Fibroblast of lung (primary cell): ENCODE results near the gene CASKIN1. TPM values are rescaled to one million over a fixed set of nuclear protein-coding genes. Genes with fewer than 3 reads are reported as not detected.

Source experiments
- DNase-seq, 2 donors: peaks; one replicate each; pipeline versions ENCODE4 v3.0.0 to v3.0.0-alpha.2; 2010; ENCODE audit warnings: low read depth in 2 of 2
- H2AFZ ChIP-seq: 2 replicates; pipeline ENCODE4 v1.5.1; 2012; ENCODE audit warnings: low read length, control low read depth, inconsistent platforms
- H3K27ac ChIP-seq: 2 replicates; pipeline ENCODE4 v1.5.1; 2011; ENCODE audit warnings: low read length, control low read depth; ENCODE audit not compliant: insufficient read depth
- H3K27me3 ChIP-seq: 2 replicates; pipeline ENCODE4 v1.5.1; 2011; ENCODE audit warnings: mild to moderate bottlenecking, low read length; ENCODE audit not compliant: control insufficient read depth, insufficient read depth
- H3K36me3 ChIP-seq: 2 replicates; pipeline ENCODE4 v1.5.1; 2011; ENCODE audit warnings: low read length; ENCODE audit not compliant: control insufficient read depth, insufficient read depth
- H3K4me1 ChIP-seq: 2 replicates; pipeline ENCODE4 v1.5.1; 2011; ENCODE audit warnings: low read length; ENCODE audit not compliant: control insufficient read depth, insufficient read depth; ENCODE audit errors: extremely low read depth
- H3K4me2 ChIP-seq: 2 replicates; pipeline ENCODE4 v1.5.1; 2011; ENCODE audit warnings: low read length, control low read depth; ENCODE audit not compliant: insufficient read depth; ENCODE audit errors: extremely low read depth
- H3K4me3 ChIP-seq, 4 experiments: fragments of 200-600 bp in 1 of 4; sonication (generic) in 1 of 4; replicated peaks in 1 of 4; 2 replicates each; pipeline ENCODE4 v1.5.1; 2011 to 2016; ENCODE audit warnings: low read length in 4 of 4, low read depth in 3 of 4, mild to moderate bottlenecking in 3 of 4, control low read depth in 2 of 4, inconsistent platforms in 1 of 4, mixed read lengths in 1 of 4; ENCODE audit not compliant: insufficient read depth in 1 of 4; ENCODE audit errors: control extremely low read depth in 1 of 4
- H3K79me2 ChIP-seq: 2 replicates; pipeline ENCODE4 v1.5.1; 2012; ENCODE audit warnings: mild to moderate bottlenecking, low read length, inconsistent platforms; ENCODE audit not compliant: control insufficient read depth, insufficient read depth
- H3K9ac ChIP-seq: 2 replicates; pipeline ENCODE4 v1.5.1; 2011; ENCODE audit warnings: mild to moderate bottlenecking, low read length, control low read depth; ENCODE audit not compliant: insufficient read depth
- H3K9me3 ChIP-seq: 2 replicates; pipeline ENCODE4 v1.5.1; 2012; ENCODE audit warnings: low read depth, low read length; ENCODE audit not compliant: control insufficient read depth, insufficient read depth
- H4K20me1 ChIP-seq: 2 replicates; pipeline ENCODE4 v1.5.1; 2011; ENCODE audit warnings: low read length; ENCODE audit not compliant: control insufficient read depth, insufficient read depth; ENCODE audit errors: extremely low read depth
- EZH2 ChIP-seq: IDR thresholded peaks from 2 replicates; pipeline ENCODE4 v1.5.1; 2012; ENCODE audit warnings: low read length, control low read depth, mild to moderate bottlenecking; ENCODE audit errors: missing control alignments
- polyA plus RNA-seq, 2 donors: library from polyadenylated mRNA; depleted of rRNA in 1 of 2; stranded (reverse) in 1 of 2; unstranded in 1 of 2; fragments of >200 nt; gene quantifications; 2 replicates each; pipeline ENCODE4 v1.2.1, GENCODE V29; 2011 to 2012; ENCODE audit warnings: missing spikeins in 1 of 2
- total RNA-seq: library from RNA; depleted of rRNA; stranded (reverse); fragments of >200 nt; gene quantifications from 2 replicates; pipeline ENCODE4 v1.2.1, GENCODE V29; 2014
- TF ChIP-seq, protein P1 (sequence below), 2 donors: IDR thresholded peaks in 1 of 2; conservative IDR thresholded peaks in 1 of 2; 1 replicate in 1 of 2; 2 replicates in 1 of 2; pipeline ENCODE4 v1.5.1; 2011 to 2012; ENCODE audit warnings: low read length in 2 of 2, control low read depth in 1 of 2, inconsistent platforms in 1 of 2, low read depth in 1 of 2, mild to moderate bottlenecking in 1 of 2

Gene CASKIN1
- total and polyA plus RNA-seq, 2 donors (not counting 1 experiment from before 2014, with no cell fraction given), result 0.01 to 0.17 TPM

DNA sequence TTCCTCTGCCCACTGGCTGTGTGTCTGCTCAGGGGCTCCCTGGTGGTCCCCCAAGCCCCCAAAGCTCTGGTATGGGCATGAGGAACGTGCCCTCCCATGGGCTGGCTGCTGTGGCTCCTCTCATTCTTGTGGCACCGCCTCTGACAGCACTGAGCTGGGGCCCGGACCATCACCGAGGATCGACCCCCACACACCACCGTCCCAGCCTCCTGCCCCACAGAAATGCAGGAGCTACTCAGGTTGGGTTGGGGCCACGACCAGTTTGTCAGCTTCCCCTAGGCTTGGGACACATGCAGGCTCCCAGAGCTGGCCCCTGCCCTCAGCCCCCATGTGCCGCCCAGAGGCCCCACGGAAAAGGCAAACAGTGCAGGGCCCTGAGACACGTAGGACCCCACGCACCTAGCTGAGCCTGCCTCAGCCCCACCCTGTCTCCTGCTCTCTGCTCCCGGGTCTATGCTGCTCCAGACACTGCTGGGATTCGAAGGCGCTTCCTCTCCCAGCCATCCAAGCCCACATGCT, 3.3 kb upstream of the CASKIN1 start:
- Histone ChIP-seq H3K9ac (no peak overlapping the region), H3K27me3 (peaks cover 41% of the 10 kb centered on the region), H2AFZ (no peak overlapping the region), H3K27ac (no peak overlapping the region), H3K4me2 (no peak overlapping the region), H3K9me3 (no peaks in the 10 kb centered on the region), H3K79me2 (no peaks in the 10 kb centered on the region), H4K20me1 (no peaks in the 10 kb centered on the region), H3K4me3 (no peak overlapping the region), H3K4me1 (no peaks in the 10 kb centered on the region), H3K36me3 (no peaks in the 10 kb centered on the region)
- TF ChIP-seq EZH2, result no peak
- no peak for DNase-seq

DNA sequence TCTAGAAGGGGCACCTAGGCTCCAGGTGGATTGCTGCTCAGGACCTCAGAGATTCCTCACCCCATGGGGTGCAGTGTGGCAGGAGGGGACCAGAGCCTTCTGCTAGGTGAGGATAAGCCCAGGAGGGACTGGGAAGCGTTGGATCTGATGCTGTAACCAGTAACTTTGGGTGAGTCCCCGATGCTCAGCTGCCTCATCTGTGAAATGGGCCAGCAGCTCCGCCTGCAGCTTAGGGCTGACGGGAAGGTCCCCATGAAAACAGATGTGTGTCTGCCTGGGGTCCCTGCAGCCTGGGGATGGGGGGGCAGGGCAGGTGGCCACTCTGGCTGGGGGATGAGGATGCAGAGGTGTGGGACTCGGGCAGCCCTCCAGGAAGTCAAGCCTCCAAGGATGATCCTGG, 2.7 kb upstream of the CASKIN1 start:
- H3K36me3 ChIP-seq, result no peaks in the 10 kb centered on the region
- no peaks in the 10 kb centered on the region for H4K20me1 ChIP-seq
- TF ChIP-seq, protein P1, sequence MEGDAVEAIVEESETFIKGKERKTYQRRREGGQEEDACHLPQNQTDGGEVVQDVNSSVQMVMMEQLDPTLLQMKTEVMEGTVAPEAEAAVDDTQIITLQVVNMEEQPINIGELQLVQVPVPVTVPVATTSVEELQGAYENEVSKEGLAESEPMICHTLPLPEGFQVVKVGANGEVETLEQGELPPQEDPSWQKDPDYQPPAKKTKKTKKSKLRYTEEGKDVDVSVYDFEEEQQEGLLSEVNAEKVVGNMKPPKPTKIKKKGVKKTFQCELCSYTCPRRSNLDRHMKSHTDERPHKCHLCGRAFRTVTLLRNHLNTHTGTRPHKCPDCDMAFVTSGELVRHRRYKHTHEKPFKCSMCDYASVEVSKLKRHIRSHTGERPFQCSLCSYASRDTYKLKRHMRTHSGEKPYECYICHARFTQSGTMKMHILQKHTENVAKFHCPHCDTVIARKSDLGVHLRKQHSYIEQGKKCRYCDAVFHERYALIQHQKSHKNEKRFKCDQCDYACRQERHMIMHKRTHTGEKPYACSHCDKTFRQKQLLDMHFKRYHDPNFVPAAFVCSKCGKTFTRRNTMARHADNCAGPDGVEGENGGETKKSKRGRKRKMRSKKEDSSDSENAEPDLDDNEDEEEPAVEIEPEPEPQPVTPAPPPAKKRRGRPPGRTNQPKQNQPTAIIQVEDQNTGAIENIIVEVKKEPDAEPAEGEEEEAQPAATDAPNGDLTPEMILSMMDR (conservative IDR thresholded peaks at IDR 0.05 in 1 of 2, IDR thresholded peaks at IDR 0.05 in 1 of 2; ENCODE audit: low read depth in 1 of 2, low read length in 2 of 2), result no peak
- no peak for TF ChIP-seq EZH2
- no peaks in the 10 kb centered on the region for H3K4me1 ChIP-seq
- H3K79me2 ChIP-seq, result no peaks in the 10 kb centered on the region
- H3K9ac ChIP-seq, result no peak overlapping the region
- no peak overlapping the region for H3K4me3 ChIP-seq
- DNase-seq, result no peak
- peaks cover 43% of the 10 kb centered on the region for H3K27me3 ChIP-seq
- no peak overlapping the region for H3K4me2 ChIP-seq
- H3K27ac ChIP-seq, result no peak overlapping the region
- no peaks in the 10 kb centered on the region for H3K9me3 ChIP-seq
- no peak overlapping the region for H2AFZ ChIP-seq

DNA sequence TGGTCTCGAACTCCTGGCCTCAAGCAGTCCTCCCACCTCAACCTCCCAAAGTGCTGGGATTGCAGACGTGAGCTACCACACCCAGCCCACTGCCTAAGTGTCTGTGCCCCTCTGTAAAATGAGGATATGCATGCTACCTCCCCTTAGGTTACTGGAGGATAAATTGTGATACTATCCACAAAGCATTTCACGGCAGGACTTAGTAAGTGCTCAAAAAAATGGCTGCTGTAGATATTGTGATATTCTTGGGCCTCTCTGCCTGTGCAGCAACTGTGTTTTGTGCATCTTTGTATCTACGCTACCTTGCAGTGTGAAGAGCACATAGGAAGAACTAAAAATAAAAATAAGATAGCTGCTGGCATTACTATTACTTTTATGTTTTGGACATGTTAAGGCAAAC, 1.9 kb upstream of the CASKIN1 start:
- TF ChIP-seq, protein P1 (conservative IDR thresholded peaks at IDR 0.05 in 1 of 2, IDR thresholded peaks at IDR 0.05 in 1 of 2; ENCODE audit: low read depth in 1 of 2, low read length in 2 of 2), result no peak
- TF ChIP-seq EZH2, result no peak
- peaks cover 45% of the 10 kb centered on the region for H3K27me3 ChIP-seq

More for the DNA sequence above, 1.9 kb upstream of the CASKIN1 start:
- H3K9me3 ChIP-seq, result no peaks in the 10 kb centered on the region
- H3K79me2 ChIP-seq, result no peaks in the 10 kb centered on the region
- H3K27ac ChIP-seq, result no peak overlapping the region
- H3K9ac ChIP-seq, result no peak overlapping the region
- no peaks in the 10 kb centered on the region for H3K4me1 ChIP-seq
- no peaks in the 10 kb centered on the region for H3K36me3 ChIP-seq
- H2AFZ ChIP-seq, result no peak overlapping the region
- H3K4me3 ChIP-seq, result no peak overlapping the region
- DNase-seq, result no peak
- no peaks in the 10 kb centered on the region for H4K20me1 ChIP-seq
- no peak overlapping the region for H3K4me2 ChIP-seq
